Cardiac muscle cell (in vitro differentiated cells and primary cell): ENCODE measurements around the gene SLCO1A2. TPM values are rescaled to one million over a fixed set of nuclear protein-coding genes. Genes with fewer than 3 reads are reported as not detected.
"Not testable (repeated sequence)": the region's sequence is repeated elsewhere in the genome, so short reads cannot be mapped to it uniquely, and the experiment has no call there.

Experiments
- DNase-seq, 2 donors: peaks; one replicate each; pipeline versions ENCODE4 v3.0.0 to v3.0.0-alpha.2; 2010 to 2017; ENCODE audit warnings: low read depth in 1 of 2, low spot score in 1 of 2
- H3K27ac ChIP-seq: fragments of 200-600 bp; sonication (generic); 2 replicates; pipeline ENCODE4 v1.5.1; 2016
- H3K27me3 ChIP-seq: fragments of 200-600 bp; sonication (generic); 2 replicates; pipeline ENCODE4 v1.6.0; 2016; ENCODE audit warnings: control low read depth
- H3K36me3 ChIP-seq: fragments of 200-600 bp; sonication (generic); 2 replicates; pipeline ENCODE4 v1.5.1; 2016; ENCODE audit warnings: control low read depth
- H3K4me1 ChIP-seq: fragments of 200-600 bp; sonication (generic); 2 replicates; pipeline ENCODE4 v1.8.1; 2017; ENCODE audit warnings: low read depth, mild to moderate bottlenecking, mixed run types
- H3K4me3 ChIP-seq: fragments of 200-600 bp; sonication (generic); 2 replicates; pipeline ENCODE4 v1.5.1; 2016; ENCODE audit warnings: mild to moderate bottlenecking
- H3K9me3 ChIP-seq: fragments of 200-600 bp; sonication (generic); 2 replicates; pipeline ENCODE4 v1.5.1; 2017; ENCODE audit warnings: low read depth, mild to moderate bottlenecking, control low read depth
- polyA plus RNA-seq: library from polyadenylated mRNA; unstranded; fragments of >200 nt; fragmentation: Nextera tagmentation; extraction: Ambion mirVana; gene quantifications from 2 replicates; pipeline ENCODE4 v1.2.1, GENCODE V29; 2016
- total RNA-seq: library from RNA; depleted of rRNA; stranded (reverse); fragments of >200 nt; gene quantifications from 2 replicates; pipeline ENCODE4 v1.2.3, GENCODE V29; 2016
- TF ChIP-seq, protein P1 (sequence below): IDR thresholded peaks from 2 replicates; pipeline ENCODE4 v1.5.1; 2012; ENCODE audit warnings: low read depth, mild to moderate bottlenecking, low read length

The SLCO1A2 gene, protein sequence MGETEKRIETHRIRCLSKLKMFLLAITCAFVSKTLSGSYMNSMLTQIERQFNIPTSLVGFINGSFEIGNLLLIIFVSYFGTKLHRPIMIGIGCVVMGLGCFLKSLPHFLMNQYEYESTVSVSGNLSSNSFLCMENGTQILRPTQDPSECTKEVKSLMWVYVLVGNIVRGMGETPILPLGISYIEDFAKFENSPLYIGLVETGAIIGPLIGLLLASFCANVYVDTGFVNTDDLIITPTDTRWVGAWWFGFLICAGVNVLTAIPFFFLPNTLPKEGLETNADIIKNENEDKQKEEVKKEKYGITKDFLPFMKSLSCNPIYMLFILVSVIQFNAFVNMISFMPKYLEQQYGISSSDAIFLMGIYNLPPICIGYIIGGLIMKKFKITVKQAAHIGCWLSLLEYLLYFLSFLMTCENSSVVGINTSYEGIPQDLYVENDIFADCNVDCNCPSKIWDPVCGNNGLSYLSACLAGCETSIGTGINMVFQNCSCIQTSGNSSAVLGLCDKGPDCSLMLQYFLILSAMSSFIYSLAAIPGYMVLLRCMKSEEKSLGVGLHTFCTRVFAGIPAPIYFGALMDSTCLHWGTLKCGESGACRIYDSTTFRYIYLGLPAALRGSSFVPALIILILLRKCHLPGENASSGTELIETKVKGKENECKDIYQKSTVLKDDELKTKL
- 0.39 and 1.8 TPM in 2 replicates for total RNA-seq
- polyA plus RNA-seq: 1.9 and 2.9 TPM in 2 replicates

DNA sequence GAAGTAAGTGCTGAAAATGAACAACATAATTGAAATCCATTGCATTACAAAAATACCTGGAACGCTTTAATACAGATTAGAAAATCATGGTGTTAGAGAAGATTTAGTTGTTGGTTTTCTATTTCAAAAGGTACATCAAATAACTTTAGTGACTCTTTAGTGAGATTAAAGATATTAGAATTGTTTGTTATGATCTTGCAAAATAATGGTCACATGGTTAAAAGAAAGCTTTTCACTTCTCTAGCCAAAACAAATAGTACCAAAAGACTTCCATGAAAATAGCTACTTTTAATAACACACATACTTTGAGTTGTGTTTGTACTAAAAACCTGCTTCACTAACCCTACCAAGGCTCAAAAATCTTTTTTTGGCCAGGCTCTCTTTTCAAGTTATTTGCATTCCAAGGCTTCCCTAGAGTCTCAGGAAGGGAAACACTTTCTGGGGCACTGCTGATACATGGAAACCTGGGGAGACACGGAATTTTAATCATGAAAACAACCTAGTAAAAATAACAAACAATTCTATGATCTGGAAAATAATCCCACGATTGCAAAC, at the start of gene SLCO1A2:
Gene SLCO1A2 (minus strand): TSS at position 147 of the 555 bp plus-strand sequence. CDS start 270 bp downstream, outside the sequence.
- DNase-seq: no peak
- H3K36me3 ChIP-seq: no peaks in the 10 kb centered on the region
- H3K27me3 ChIP-seq: no peaks in the 10 kb centered on the region
- no peak within 1 kb of the TSS for H3K4me3 ChIP-seq
- no peaks in the 10 kb centered on the region for H3K4me1 ChIP-seq
- no peak within 1 kb of the TSS for H3K27ac ChIP-seq
- TF ChIP-seq, protein P1, sequence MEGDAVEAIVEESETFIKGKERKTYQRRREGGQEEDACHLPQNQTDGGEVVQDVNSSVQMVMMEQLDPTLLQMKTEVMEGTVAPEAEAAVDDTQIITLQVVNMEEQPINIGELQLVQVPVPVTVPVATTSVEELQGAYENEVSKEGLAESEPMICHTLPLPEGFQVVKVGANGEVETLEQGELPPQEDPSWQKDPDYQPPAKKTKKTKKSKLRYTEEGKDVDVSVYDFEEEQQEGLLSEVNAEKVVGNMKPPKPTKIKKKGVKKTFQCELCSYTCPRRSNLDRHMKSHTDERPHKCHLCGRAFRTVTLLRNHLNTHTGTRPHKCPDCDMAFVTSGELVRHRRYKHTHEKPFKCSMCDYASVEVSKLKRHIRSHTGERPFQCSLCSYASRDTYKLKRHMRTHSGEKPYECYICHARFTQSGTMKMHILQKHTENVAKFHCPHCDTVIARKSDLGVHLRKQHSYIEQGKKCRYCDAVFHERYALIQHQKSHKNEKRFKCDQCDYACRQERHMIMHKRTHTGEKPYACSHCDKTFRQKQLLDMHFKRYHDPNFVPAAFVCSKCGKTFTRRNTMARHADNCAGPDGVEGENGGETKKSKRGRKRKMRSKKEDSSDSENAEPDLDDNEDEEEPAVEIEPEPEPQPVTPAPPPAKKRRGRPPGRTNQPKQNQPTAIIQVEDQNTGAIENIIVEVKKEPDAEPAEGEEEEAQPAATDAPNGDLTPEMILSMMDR: no peak
- H3K9me3 ChIP-seq: no peaks in the 10 kb centered on the region

DNA sequence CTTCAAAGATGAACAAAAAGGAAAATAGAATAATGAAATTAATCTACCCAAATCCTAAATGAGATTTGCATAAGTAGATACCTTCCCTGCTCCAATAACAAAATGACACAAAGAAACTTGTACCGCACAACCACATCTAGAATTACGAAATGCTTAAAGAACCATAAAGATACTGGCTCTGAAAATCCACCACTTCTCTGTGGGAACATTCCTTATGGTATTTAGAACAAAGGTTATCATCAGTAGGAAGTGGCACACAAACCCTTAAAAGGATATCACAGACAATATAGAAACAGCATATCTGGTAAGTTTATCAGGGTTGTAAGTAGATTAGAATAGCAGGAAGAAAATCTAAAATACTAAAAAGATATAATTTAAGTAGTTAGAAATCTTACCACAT, 49.5 kb upstream of the SLCO1A2 start:
- Histone ChIP-seq H3K9me3 (no peaks in the 10 kb centered on the region), H3K36me3 (no peaks in the 10 kb centered on the region), H3K27ac (no peak overlapping the region), H3K4me1 (peaks cover 5% of the 10 kb centered on the region), H3K4me3 (no peak overlapping the region), H3K27me3 (no peaks in the 10 kb centered on the region)
- peak in 1 of 2 donors; percentile 0 for DNase-seq
- TF ChIP-seq, protein P1: no peak

DNA sequence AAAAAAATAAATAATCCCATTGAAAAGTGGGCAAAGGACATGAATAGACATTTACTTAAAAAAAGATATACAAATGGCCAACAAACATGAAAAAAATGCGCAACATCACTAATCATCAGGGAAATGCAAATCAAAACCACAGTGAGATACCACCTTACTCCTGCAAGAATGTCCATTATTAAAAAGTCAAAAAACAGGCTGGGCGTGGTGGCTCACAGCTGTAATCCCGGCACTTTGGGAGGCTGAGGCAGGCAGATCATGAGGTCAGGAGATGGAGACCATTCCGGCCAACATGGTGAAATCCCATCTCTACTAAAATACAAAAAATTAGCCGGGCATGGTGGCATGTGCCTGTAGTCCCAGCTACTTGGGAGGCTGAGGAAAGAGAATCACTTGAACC, 46.6 kb upstream of the SLCO1A2 start:
- not testable (repeated sequence) for DNase-seq

DNA sequence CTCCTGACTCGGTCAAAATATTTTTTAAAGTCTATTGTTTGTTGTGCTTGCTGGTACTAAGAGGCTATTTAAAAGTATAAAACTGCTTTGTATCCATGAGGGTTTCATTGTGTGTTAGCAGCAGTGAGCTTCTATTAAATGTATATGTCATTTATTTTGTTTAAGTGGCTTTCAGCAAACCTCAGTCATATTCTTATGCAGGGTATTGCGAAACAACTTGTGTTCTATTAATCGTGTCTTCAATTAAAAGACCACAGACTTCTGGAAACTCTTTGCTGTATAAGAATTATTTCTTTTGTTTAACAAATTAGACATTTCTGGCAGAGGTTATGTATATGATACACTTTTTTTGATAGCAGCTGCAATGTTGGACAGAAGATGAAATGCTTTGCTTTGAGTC, 44.5 kb upstream of the SLCO1A2 start:
- H3K36me3 ChIP-seq: no peaks in the 10 kb centered on the region
- TF ChIP-seq, protein P1: no peak
- no peak for DNase-seq
- H3K4me3 ChIP-seq: no peak overlapping the region
- H3K4me1 ChIP-seq: peaks cover 4% of the 10 kb centered on the region
- H3K27ac ChIP-seq: no peak overlapping the region
- H3K9me3 ChIP-seq: no peaks in the 10 kb centered on the region
- H3K27me3 ChIP-seq: no peaks in the 10 kb centered on the region

More for the DNA sequence above, 46.6 kb upstream of the SLCO1A2 start:
- not testable (repeated sequence) for H3K27me3 ChIP-seq, H3K4me1 ChIP-seq, H3K36me3 ChIP-seq, H3K4me3 ChIP-seq, H3K9me3 ChIP-seq, H3K27ac ChIP-seq

DNA sequence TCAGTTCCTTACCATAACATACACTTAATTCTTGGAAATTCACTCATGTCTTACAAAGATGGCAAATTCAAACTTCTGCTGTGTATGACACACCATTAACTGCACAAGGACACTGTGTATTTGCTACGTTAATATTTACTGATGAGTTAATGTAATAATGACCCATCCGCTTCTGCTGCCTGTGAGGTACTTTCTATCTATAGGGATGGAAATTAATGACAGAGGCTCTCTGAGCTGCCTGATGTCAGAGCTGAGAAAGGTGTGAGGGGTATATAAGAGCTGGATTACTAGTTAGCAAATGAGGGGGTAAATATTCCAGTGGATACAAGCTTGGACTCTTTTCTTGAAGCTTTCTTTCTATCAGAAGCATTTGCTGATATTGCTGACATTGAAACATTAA, 37.9 kb upstream of the SLCO1A2 start, which contains the start of gene IAPP:
Gene IAPP (plus strand): TSS at position 301 of the 400 bp plus-strand sequence. CDS start 450 bp downstream, outside the sequence.
- H3K27ac ChIP-seq: no peak within 1 kb of the TSS
- H3K9me3 ChIP-seq: no peaks in the 10 kb centered on the region
- H3K4me3 ChIP-seq: no peak within 1 kb of the TSS
- no peaks in the 10 kb centered on the region for H3K4me1 ChIP-seq
- TF ChIP-seq, protein P1: no peak
- no peak for DNase-seq
- no peaks in the 10 kb centered on the region for H3K27me3 ChIP-seq
- H3K36me3 ChIP-seq: no peaks in the 10 kb centered on the region
